Right lobe of liver (tissue), 6 donors: ENCODE results near the gene VARS2. TPM values are rescaled to one million over a fixed set of nuclear protein-coding genes. Genes with fewer than 3 reads are reported as not detected.

Source experiments
- ATAC-seq, 4 donors: fragments of 200-7000 bp; cut with Tn5 transposase; one replicate each; pipeline ENCODE4 v1.9.1; 2020; ENCODE audit warnings: mild to moderate bottlenecking in 4 of 4, moderate library complexity in 4 of 4
- DNase-seq, 3 donors: peaks; one replicate each; pipeline ENCODE4 v3.0.0-alpha.2; 2020
- H3K27ac ChIP-seq, 3 donors: fragments of 200-600 bp; one replicate each; pipeline ENCODE4 v1.8.0; 2022
- H3K27me3 ChIP-seq, 2 donors: fragments of 200-600 bp; one replicate each; pipeline ENCODE4 v1.8.0; 2022
- H3K36me3 ChIP-seq, 4 donors: fragments of 200-600 bp; sonication (generic) in 1 of 4; one replicate each; pipeline versions ENCODE4 v1.5.1 to v1.8.0; 2017 to 2022; ENCODE audit warnings: control low read depth in 1 of 4
- H3K4me1 ChIP-seq, 4 donors: fragments of 200-600 bp; sonication (generic) in 1 of 4; one replicate each; pipeline versions ENCODE4 v1.5.1 to v1.8.0; 2017 to 2022; ENCODE audit warnings: control low read depth in 1 of 4
- H3K4me3 ChIP-seq, 3 donors: fragments of 200-600 bp; one replicate each; pipeline ENCODE4 v1.8.0; 2022
- H3K9me3 ChIP-seq, 4 donors: fragments of 200-600 bp; sonication (generic) in 1 of 4; one replicate each; pipeline versions ENCODE4 v1.5.1 to v1.8.0; 2017 to 2022; ENCODE audit warnings: control low read depth in 1 of 4
- CTCF ChIP-seq, 4 donors: fragments of 200-600 bp in 3 of 4; fragments of 450-650 bp in 1 of 4; IDR thresholded peaks; one replicate each; pipeline versions ENCODE4 v1.5.1 to v1.8.0; 2016 to 2022; ENCODE audit warnings: antibody characterized with exemption in 4 of 4, mild to moderate bottlenecking in 2 of 4
- POLR2A ChIP-seq: fragments of 450-650 bp; IDR thresholded peaks from one replicate; pipeline ENCODE4 v1.6.1; 2017; ENCODE audit warnings: antibody characterized with exemption, mild to moderate bottlenecking
- WGBS: methylation state at CpG from one replicate; pipeline ENCODE4 v1.1.6; 2018; ENCODE audit warnings: low coverage, low lambda C conversion rate; ENCODE audit not compliant: insufficient coverage; ENCODE audit errors: missing lambda C conversion rate; 5-methylcytosine and 5-hydroxymethylcytosine counted together
- intact Hi-C, 2 donors: fragments of 100-400 bp; cut with DNase I; formaldehyde crosslinking; loops; one replicate each; pipeline versions ENCODE4 v1.11.2 to v1.14.1; 2022
- total RNA-seq, 6 experiments: library from RNA; depleted of rRNA in 2 of 6; stranded (reverse); fragments of >200 nt in 2 of 6; fragmentation: NEBNext Ultra II Directional in 3 of 6; extraction: Animal tissue kit (Norgen Biotek cat#: 25700) in 3 of 6; gene quantifications; one replicate each; pipeline versions ENCODE4 v1.1.0 to v1.2.4, GENCODE V29; 2016 to 2023
- donor health status: DM: no; HTN: yes; CAD: no.
- donor health status: DM: no; HTN: no; CAD: no.
- donor health status: DM: no; HTN: no; CAD: no.
- donor health status: DM: no; HTN: yes; CAD: no.
- donor health status: DM: no; HTN: yes; CAD: no.

VARS2 gene
- total RNA-seq, 6 experiments from 2014 or later: 21.5 to 36.1 (median 25.9) TPM

GRCh38 chr6:30931969-30932645 is 18.1 kb downstream of the VARS2 start, which contains the start of gene SFTA2:
Gene SFTA2 (minus strand): TSS chr6:30932170. CDS start chr6:30932096, 74 bp downstream.
- TF ChIP-seq POLR2A (no peak), CTCF (IDR thresholded peaks at IDR 0.05) (no peak)
- Histone ChIP-seq H3K9me3 (no peaks in the 10 kb centered on the region), H3K4me3 (no peak within 1 kb of the TSS), H3K4me1 (no peaks in the 10 kb centered on the region), H3K36me3 (no peaks in the 10 kb centered on the region), H3K27ac (no peak within 1 kb of the TSS), H3K27me3 (no peaks in the 10 kb centered on the region)
- intact Hi-C loops: loop anchor here in 1 of 2 donors (10.0 kb wide), 1 partner anchor 113 kb away; no protein-coding TSS in a partner anchor
- no peak for DNase-seq
- peak in 1 of 4 donors; percentile 11 for ATAC-seq
- WGBS: 71% methylated on average over 5 of the region's 7 CpGs

GRCh38 chr6:30932665-30933365 is 18.8 kb downstream of the VARS2 start:
- H3K4me3 ChIP-seq: no peak overlapping the region
- no peak overlapping the region for H3K27ac ChIP-seq
- ATAC-seq (no peak), DNase-seq (no peak)
- H3K4me1 ChIP-seq: no peaks in the 10 kb centered on the region
- H3K36me3 ChIP-seq: no peaks in the 10 kb centered on the region
- no peaks in the 10 kb centered on the region for H3K9me3 ChIP-seq
- intact Hi-C loops: loop anchor here in 1 of 2 donors (10.0 kb wide), 1 partner anchor 112 kb away; no protein-coding TSS in a partner anchor
- H3K27me3 ChIP-seq: no peaks in the 10 kb centered on the region
- TF ChIP-seq POLR2A: no peak
- TF ChIP-seq CTCF (IDR thresholded peaks at IDR 0.05): no peak
- 53% methylated on average over 3 of the region's 6 CpGs for WGBS

GRCh38 chr6:30935018-30935417 is 21.0 kb downstream of the VARS2 start:
- no peak for DNase-seq
- no peaks in the 10 kb centered on the region for H3K4me1 ChIP-seq
- no peak overlapping the region for H3K4me3 ChIP-seq
- H3K9me3 ChIP-seq: no peaks in the 10 kb centered on the region
- ATAC-seq: no peak
- no peaks in the 10 kb centered on the region for H3K36me3 ChIP-seq
- H3K27ac ChIP-seq: no peak overlapping the region
- WGBS: 12% methylated on average over 3 of the region's 3 CpGs
- intact Hi-C loops: loop anchor here in 1 of 2 donors (10.0 kb wide), 1 partner anchor 110 kb away; no protein-coding TSS in a partner anchor
- no peak for TF ChIP-seq CTCF (IDR thresholded peaks at IDR 0.05)
- TF ChIP-seq POLR2A: no peak
- H3K27me3 ChIP-seq: no peaks in the 10 kb centered on the region

GRCh38 chr6:30937265-30937664 is 23.2 kb downstream of the VARS2 start:
- intact Hi-C loops: loop anchor here in 1 of 2 donors (10.0 kb wide), 1 partner anchor 108 kb away; no protein-coding TSS in a partner anchor
- 73% methylated on average over 4 of the region's 6 CpGs for WGBS

More at GRCh38 chr6:30937265-30937664, 23.2 kb downstream of the VARS2 start:
- Histone ChIP-seq H3K36me3 (no peaks in the 10 kb centered on the region), H3K4me1 (no peaks in the 10 kb centered on the region), H3K4me3 (no peak overlapping the region), H3K9me3 (no peaks in the 10 kb centered on the region), H3K27me3 (no peaks in the 10 kb centered on the region), H3K27ac (no peak overlapping the region)
- no peak for DNase-seq
- no peak for ATAC-seq
- TF ChIP-seq CTCF (IDR thresholded peaks at IDR 0.05) (no peak), POLR2A (no peak)
